HG03378 (cell line): ENCODE results near the gene PIAS4.

Experiments used
- ATAC-seq: cut with Tn5 transposase; IDR thresholded peaks from one replicate; pipeline ENCODE4 v1.9.1; 2021; ENCODE audit warnings: mild to moderate bottlenecking, moderate library complexity; ENCODE audit not compliant: unreplicated experiment

PIAS4 gene

DNA sequence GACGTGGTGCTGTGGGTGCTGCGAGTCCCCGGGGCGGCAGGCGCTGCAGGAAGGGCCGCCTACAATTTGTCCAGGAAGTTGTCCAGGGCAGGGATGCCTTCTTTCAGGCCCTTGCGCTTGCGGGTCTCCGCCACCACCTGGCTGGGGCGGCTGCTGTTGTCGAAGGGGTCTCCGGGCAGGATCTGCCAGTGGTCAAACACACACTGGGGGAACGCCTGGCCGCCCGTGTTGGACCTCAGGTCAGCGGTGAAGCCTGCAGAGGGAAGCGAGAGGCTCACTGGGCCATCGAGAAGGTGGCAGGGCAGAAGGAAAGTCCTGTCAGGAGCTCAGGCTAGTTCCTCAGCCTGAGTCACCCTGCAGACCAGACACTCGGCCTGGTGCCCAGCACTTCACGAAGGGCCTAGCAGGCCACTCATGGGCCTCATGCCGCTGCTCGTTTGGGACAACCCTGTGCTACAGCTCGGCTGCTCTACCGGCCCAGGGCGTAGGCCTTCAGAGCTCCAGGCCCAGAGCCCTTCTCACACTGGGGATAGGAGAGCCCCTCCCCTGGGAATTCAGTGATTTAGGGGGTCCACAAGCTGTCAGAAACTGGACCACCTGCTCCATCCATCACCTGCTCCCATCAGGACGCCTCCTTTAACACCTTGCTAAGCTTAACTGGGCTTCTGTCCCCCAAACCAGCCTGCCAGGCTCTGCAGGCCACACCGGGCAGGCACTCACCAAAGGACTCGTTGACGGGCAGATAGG lies 30.9 kb upstream of the PIAS4 start:
- ATAC-seq, result no peak

GRCh38 chr19:3977242-3978143 lies 30.0 kb upstream of the PIAS4 start:
- ATAC-seq, result no peak

- ATAC-seq, result no peak
Observed at GRCh38 chr19:3978145-3978544, 29.4 kb upstream of the PIAS4 start.

- ATAC-seq, result no peak
Observed at GRCh38 chr19:3979289-3979673, 28.3 kb upstream of the PIAS4 start.

DNA sequence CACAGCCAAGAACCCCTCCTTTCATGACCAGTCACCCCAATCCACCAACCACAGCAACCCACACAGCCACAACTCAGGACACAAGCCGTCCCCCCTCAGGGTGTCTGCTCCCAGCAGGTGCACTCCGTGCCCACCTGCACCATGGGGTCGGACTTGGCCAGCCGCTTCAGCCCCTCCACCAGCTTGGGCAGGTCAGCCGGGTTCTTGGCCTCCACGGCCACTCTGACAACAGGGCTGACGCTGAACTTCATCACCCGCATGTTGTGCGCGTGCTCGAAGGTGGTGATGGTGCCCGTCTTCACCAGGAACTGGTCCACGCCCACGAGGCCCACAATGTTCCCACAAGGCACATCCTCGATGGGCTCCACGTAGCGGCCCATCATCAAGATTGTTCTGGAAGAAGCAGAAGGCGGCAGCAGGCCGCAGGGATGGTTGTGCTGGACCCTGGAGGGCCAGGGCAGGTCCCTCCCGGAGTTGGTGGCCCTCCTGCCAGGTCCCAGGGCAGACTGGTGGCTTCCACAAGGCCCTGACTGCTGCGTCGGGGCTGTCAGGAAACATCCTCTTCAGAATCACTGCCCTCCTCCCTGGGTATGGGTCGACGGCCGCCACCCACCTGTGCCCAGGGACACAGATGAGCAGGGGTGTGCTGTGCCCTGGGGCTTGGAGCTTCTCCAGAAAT lies 27.7 kb upstream of the PIAS4 start:
- no peak for ATAC-seq

GRCh38 chr19:3980353-3981251 lies 26.9 kb upstream of the PIAS4 start:
- ATAC-seq, result no peak

DNA sequence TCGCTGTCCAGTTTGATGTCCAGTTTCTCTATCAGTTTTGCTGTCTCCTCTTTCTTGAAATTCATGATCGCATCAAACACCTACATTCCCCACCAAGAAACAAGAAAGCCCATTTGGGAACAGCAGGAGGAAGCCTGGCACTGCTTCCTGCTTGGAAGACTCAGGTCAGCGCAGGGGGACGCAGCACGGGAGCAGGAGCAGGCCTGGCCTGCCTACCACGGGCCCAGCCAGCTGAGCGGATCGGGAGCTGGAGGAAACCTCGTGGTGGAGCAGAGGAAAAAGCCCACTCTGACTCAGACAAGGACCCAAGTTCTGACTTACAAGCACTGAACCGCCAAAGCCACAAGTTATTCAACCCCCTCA lies 26.2 kb upstream of the PIAS4 start:
- no peak for ATAC-seq

DNA sequence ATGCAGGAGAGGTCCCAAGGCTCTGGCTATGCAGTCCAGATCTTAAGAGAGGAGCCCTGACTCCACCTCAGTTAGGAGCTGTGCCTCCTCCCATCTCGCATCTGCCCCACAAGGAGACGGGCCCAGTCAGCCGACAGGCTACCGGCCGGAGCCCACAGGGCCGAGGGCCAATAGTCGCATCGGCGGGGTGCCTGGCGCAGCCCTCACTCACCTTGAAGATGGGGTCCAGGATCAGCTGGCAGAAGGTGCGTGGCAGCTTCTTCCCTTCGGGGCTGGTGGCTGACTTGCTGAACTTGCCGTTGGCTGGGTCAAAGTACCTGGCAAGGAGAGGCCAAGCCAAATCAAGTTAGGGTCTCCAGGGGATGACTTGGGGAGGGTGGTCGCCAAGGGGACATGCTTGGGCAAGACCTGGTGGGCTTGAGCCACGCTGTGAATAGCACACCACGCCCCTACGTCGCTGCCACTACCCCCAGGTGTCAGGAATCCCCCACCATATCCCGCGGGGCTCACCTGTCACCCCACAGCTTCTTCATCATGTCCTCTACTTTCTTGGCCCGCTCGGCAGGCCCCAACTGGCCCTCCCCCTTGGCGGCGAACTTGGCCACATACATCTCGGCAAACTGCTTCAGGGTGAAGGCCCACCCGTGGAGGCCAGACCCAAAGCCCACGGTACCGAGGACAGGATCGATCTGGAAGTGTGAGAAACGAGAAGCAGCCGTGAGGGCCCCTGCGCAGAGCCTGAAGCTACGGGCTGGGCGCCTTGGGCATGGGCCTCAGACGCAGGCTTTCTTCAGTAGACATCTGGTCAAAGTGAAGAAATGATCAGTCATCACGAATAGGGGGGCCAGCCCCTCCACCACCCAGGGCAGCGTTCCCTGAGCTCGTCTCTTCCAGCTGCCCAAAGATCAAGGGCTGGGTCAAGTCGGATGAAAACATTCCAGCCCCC lies 25.5 kb upstream of the PIAS4 start:
- ATAC-seq, result no peak

DNA sequence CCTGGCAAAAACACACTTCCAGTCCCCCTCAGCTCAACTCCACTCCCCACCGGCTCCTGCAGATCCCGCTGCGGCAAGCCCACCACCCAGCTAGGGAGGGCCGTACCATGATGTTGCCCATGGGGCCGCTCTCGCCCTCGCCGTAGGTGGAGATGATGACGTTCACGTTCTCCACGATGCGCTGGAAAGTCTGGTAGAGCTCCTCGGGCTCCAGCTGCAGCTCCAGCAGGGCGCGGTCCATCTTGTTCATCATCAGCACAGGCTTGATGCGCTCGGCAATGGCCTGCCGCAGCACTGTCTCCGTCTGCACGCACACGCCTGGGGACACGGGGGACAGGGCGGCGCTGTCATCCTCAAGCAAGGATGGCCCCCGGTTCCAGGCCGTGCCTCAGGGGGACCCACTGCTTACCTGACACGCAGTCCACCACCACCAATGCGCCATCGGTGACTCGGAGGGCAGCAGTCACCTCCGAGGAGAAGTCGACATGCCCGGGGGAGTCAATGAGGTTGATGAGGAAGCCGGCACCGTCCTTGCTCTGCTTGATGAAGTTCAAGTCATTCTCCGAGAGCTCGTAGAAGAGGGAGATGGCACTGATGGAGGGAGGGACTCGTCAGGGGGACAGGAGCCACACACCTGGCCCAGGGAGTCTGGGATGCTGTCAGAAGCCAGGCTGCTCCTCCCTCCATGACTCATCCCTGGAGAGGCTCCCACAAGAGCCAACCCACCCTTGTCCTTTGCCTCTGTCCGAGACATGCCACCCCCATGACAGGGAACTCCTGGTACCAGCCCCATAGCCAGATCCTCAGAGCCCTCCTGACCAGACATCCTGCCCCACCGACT lies 24.6 kb upstream of the PIAS4 start:
- no peak for ATAC-seq

DNA sequence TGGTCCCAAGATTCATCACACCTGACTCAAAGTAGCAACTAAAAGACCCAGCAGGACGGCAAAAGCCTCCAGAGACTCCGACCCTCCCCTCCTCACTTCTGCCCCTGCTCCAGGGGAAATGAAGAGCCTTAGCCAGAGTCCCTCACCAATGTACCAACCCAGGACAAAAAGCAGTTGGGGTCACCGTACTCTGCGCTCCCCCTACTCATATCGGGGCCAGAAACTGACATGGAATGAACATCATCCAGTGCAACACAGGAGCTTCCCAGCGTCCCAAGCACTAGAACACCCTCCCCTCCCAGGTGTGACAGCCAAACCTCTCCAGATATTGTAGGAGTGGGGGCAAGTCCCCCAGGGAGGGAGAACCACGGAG lies 24.0 kb upstream of the PIAS4 start:
- ATAC-seq, result no peak

DNA sequence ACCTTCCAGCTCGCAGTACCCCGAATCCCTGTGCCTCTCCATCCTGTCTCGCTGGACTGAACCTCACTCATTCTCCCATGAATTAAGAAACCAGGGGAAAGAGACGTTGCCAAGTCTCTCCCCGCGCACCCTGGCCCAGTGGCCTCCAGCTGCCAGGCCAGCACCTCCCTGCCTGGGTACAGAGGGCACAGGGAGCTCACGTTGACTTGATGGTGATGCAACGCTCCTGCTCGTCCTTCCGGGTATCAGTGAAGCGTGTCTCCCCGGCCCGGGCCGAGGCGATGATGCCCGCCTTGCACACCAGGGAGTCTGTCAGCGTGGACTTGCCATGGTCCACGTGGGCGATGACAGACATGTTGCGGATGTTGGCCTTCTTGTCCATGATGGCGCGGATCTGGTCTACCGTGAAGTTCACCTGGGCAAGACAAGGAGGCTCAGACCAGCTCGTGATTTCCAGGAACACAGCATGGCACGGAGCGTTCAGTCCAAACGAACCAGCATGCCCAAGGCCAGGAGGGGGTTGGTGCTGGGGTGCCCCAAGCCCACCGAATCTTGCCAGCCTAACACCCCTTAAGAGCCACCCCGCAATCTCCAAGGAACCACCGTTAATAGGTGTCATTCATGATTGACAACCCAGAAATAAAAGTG lies 23.5 kb upstream of the PIAS4 start:
- ATAC-seq, result no peak

- no peak for ATAC-seq
Observed at GRCh38 chr19:3984584-3984907, 23.0 kb upstream of the PIAS4 start.

DNA sequence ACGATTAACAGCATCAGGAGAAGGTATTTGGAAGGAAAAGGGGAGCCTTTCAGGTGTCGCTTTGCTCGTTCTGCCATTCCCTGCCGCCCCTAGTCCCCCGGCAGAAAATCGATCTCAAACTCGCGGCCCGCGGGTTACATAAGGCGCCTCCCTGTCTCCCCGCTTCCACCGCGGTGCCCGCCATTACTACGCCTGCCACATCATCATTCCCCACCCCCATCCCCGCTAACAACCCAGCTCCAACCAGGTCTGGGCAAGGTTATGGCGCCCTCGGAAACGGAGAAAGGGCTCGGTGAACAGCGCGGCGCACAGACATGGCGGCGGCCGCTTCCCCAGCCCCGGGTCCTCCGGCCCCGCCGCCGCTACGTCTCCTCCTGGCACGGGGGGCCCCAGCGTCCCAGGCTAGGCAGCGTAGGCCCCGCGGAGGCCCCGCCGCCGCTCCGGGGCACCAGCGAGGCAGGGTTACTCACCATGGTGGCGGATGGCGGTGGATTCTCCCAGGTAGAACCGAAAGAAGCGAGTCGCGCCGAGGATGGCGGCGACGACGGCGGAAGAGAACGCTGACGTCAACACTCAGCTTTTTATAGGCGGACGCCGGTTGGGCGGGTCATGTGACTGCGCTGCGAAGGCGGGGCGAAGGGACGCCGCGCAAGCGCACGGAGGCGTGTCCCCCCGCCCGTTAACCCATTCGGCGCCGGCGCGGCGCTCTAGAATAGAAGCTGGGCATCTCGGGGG lies 22.5 kb upstream of the PIAS4 start, which contains the start of gene EEF2:
Gene EEF2, minus strand, starts transcription at position 556 of the 735 bp plus-strand sequence. Its CDS starts 83 bp downstream, at position 473.
- ATAC-seq, result no peak

DNA sequence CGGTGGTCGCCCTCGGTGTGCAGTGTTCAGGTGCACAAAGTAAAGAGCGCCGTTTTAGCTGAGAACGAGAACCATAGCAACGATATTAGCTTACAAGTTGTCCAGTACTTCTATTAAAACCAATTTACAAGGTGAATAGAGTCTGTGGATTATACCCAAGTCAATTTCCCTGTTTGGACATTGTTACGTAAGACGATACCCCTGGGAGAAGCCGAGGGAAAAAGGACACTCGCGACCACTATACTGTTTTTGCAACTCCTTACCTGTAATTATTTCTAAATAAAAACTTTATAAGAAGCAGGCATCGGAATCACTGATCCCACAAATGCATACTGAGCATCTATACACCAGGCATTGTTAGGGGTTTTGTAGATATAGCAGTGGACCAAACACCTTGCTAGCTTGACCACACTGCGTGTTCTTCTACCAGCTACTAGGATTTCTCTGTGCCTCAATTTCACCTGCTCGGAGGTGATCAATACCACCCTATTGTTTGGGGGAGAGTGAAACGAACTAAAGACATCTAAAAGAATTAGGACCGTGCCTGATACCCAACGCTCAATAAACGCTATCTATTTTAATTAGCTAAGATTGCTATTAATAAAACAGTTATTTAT lies 21.8 kb upstream of the PIAS4 start:
- no peak for ATAC-seq

GRCh38 chr19:3986260-3987041 lies 21.1 kb upstream of the PIAS4 start:
- ATAC-seq, result no peak

DNA sequence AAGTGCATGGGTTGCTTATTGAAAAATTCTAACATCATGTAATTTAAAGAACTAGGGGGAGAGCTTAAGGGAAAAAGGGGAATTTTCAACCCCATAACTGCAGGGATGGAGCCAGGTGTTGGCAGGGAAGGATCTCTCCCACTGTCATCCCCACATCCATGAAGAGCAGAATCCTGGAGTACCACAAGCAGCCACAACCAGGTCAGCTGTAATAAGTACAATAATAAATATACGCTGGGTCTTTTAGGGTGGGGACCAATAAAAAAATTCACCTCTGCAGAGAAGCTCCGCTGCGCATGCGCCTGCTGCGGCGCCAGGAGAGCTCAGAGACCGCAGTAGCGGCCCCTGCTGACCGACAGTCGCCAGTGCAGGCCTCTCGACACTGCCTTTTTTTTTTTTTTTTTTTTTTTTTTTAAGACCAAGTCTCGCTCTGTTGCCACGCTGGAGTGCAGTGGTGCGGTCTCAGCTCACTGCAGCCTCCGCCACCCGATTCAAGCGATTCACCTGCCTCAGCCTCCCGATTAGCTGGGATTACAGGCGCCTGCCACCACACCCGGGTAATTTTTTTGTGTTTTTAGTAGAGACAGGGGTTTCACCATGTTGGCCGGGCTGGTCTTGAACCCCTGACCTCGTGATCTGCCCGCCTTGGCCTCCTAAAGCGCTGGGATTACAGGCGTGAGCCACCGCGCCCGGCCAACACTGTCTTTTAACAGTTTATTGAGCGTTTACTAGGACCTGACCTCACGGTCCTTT lies 19.7 kb upstream of the PIAS4 start:
- no peak for ATAC-seq
